H1 (cell line): ENCODE measurements around the gene PRSS16. TPM values are rescaled to one million over a fixed set of nuclear protein-coding genes. Genes with fewer than 3 reads are reported as not detected.

Experiments
- polyA plus RNA-seq, 7 experiments: library from polyadenylated mRNA; depleted of rRNA in 3 of 7; stranded (reverse) in 5 of 7; unstranded in 2 of 7; fragments of >200 nt in 5 of 7; fragments of 200-250 nt in 2 of 7; gene quantifications; 1 replicate in 5 of 7; 2 replicates in 1 of 7; 4 replicates in 1 of 7; pipeline versions ENCODE4 v1.2.1 to v1.2.3, GENCODE V29; 2011 to 2013; ENCODE audit warnings: missing spikeins in 2 of 7, mixed read lengths in 2 of 7
- total RNA-seq: library from RNA; stranded (reverse); fragmentation: NEBNext Ultra II Directional; extraction: Animal tissue kit (Norgen Biotek cat#: 25700); gene quantifications from 2 replicates; pipeline ENCODE4 v1.2.1, GENCODE V29; 2021
- TF ChIP-seq, protein P1 (sequence below): fragments of 300-600 bp; sonication (generic); IDR thresholded peaks from 2 replicates; pipeline ENCODE4 v1.7.1; 2012; ENCODE audit warnings: low read length, moderate library complexity, mild to moderate bottlenecking, inconsistent platforms; ENCODE audit not compliant: insufficient replicate concordance

Gene PRSS16
- total and polyA plus RNA-seq, 2 of the 8 experiments (the other 6 are each of a cell fraction or from before 2014, with no cell fraction given), result 20.2 to 38.9 TPM

DNA sequence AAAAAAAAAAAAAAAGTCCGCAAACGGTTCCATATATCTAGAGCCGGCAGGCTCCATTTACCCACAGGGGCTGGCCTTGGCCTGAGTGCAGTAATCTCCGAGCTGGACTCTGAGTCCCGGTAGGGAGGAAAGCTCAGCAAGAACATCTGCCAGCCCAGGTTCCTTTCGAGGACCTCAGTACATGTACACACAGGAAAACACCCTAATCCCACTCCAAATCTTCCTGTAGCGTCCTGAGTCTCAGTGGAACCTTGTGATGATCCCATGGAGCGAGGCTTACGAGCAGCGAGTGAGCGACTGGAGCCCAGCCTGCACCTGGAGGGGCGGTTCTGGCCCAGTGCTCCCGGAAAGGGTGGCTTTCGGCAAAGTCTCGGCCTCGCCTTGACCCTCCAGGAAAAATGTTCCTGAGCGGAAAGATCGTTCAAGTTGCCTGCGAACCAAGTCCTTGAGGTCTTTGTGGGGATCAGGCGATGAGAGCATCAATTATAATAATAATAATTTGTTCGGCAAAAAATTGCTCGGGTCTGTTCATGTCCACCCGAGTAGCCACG lies 32.1 kb downstream of the PRSS16 start (continued):
- TF ChIP-seq, protein P1, sequence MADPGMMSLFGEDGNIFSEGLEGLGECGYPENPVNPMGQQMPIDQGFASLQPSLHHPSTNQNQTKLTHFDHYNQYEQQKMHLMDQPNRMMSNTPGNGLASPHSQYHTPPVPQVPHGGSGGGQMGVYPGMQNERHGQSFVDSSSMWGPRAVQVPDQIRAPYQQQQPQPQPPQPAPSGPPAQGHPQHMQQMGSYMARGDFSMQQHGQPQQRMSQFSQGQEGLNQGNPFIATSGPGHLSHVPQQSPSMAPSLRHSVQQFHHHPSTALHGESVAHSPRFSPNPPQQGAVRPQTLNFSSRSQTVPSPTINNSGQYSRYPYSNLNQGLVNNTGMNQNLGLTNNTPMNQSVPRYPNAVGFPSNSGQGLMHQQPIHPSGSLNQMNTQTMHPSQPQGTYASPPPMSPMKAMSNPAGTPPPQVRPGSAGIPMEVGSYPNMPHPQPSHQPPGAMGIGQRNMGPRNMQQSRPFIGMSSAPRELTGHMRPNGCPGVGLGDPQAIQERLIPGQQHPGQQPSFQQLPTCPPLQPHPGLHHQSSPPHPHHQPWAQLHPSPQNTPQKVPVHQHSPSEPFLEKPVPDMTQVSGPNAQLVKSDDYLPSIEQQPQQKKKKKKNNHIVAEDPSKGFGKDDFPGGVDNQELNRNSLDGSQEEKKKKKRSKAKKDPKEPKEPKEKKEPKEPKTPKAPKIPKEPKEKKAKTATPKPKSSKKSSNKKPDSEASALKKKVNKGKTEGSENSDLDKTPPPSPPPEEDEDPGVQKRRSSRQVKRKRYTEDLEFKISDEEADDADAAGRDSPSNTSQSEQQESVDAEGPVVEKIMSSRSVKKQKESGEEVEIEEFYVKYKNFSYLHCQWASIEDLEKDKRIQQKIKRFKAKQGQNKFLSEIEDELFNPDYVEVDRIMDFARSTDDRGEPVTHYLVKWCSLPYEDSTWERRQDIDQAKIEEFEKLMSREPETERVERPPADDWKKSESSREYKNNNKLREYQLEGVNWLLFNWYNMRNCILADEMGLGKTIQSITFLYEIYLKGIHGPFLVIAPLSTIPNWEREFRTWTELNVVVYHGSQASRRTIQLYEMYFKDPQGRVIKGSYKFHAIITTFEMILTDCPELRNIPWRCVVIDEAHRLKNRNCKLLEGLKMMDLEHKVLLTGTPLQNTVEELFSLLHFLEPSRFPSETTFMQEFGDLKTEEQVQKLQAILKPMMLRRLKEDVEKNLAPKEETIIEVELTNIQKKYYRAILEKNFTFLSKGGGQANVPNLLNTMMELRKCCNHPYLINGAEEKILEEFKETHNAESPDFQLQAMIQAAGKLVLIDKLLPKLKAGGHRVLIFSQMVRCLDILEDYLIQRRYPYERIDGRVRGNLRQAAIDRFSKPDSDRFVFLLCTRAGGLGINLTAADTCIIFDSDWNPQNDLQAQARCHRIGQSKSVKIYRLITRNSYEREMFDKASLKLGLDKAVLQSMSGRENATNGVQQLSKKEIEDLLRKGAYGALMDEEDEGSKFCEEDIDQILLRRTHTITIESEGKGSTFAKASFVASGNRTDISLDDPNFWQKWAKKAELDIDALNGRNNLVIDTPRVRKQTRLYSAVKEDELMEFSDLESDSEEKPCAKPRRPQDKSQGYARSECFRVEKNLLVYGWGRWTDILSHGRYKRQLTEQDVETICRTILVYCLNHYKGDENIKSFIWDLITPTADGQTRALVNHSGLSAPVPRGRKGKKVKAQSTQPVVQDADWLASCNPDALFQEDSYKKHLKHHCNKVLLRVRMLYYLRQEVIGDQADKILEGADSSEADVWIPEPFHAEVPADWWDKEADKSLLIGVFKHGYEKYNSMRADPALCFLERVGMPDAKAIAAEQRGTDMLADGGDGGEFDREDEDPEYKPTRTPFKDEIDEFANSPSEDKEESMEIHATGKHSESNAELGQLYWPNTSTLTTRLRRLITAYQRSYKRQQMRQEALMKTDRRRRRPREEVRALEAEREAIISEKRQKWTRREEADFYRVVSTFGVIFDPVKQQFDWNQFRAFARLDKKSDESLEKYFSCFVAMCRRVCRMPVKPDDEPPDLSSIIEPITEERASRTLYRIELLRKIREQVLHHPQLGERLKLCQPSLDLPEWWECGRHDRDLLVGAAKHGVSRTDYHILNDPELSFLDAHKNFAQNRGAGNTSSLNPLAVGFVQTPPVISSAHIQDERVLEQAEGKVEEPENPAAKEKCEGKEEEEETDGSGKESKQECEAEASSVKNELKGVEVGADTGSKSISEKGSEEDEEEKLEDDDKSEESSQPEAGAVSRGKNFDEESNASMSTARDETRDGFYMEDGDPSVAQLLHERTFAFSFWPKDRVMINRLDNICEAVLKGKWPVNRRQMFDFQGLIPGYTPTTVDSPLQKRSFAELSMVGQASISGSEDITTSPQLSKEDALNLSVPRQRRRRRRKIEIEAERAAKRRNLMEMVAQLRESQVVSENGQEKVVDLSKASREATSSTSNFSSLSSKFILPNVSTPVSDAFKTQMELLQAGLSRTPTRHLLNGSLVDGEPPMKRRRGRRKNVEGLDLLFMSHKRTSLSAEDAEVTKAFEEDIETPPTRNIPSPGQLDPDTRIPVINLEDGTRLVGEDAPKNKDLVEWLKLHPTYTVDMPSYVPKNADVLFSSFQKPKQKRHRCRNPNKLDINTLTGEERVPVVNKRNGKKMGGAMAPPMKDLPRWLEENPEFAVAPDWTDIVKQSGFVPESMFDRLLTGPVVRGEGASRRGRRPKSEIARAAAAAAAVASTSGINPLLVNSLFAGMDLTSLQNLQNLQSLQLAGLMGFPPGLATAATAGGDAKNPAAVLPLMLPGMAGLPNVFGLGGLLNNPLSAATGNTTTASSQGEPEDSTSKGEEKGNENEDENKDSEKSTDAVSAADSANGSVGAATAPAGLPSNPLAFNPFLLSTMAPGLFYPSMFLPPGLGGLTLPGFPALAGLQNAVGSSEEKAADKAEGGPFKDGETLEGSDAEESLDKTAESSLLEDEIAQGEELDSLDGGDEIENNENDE, result no peak
